NCI-H446 (cell line): ENCODE measurements around the gene CCDC122.

Source experiments
- DNase-seq, 2 experiments: peaks; one replicate each; lab custom pipeline; 2025; lab: John Stamatoyannopoulos, UW

Gene CCDC122

DNA sequence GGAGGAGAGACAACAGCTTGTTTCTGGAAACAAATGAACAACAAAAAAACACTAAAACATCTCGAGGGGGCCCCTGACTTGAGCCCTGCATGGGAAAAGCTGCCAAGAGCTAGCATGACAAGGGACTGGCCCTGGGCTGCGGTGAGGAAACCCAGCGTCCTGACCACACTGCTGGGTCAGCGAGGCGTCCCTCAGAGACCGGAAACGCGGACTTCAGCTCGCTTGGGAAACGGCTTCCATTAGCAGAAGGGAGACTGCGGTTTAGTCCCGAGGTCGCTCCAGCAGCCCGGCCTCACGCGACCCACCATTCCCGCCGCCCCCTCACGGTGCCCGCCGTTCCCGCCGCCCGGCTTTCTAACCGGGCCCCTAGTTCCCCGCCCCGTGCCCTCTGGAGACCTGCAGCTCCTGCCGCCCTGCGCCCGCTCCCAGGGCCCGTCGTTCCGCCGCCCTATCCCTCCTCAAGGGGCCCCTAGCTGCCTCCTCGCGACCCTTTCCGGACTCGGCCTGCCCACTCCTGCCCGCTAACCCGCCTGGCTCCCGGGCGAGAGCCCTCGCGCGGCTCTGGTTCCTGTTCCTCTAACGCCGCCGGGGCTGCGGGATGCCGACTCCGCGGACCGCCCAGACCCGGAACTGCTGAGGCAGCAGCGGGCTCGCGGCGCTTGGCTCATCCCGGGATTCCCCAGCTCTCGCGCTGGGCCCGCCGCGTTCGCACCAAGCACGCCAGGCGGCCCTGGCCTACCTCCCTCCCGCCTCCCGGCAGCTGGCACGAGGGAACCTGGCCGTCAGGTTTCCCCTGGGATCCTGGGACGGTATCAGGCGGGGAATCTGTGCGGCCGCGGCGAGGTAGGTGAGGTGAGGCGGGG, at the start of gene CCDC122:
CCDC122 (minus strand) TSS at position 849 of the 863 bp plus-strand sequence. CDS start 10,364 bp downstream, outside the sequence.
- peak; percentile 14 to 59 for DNase-seq

DNA sequence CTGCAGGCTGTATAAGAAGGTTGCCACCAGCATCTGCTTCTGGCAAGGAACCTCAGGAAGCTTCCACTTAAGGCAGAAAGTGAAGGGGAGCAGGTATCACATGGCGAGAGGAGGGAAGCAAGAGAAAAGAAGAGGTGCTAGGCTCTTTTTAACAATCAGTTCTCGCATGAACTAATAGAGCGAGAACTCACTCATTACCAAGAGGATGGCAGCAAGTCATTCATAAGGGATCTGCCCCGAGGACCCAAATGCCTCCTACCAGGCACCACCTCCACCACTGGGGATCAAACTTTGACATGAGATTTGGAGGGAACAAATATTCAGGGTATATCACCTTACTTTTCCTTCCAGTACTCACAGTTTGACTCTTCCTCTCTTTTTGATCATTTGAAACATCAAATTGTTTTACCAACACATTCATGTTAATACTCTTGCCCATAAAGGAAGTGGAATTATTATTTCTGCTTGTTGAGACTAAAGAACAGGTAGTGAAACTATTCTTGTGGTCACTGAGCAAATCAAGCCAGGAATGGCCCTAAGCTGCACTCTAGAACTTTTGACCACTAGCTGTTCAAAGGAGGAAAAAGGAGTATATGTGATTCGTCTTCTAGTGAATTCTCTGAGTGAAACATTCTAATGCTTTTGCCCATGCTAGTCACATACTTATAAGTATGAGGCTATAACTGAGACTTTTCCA, 45.2 kb upstream of the CCDC122 start:
- DNase-seq, result no peak

DNA sequence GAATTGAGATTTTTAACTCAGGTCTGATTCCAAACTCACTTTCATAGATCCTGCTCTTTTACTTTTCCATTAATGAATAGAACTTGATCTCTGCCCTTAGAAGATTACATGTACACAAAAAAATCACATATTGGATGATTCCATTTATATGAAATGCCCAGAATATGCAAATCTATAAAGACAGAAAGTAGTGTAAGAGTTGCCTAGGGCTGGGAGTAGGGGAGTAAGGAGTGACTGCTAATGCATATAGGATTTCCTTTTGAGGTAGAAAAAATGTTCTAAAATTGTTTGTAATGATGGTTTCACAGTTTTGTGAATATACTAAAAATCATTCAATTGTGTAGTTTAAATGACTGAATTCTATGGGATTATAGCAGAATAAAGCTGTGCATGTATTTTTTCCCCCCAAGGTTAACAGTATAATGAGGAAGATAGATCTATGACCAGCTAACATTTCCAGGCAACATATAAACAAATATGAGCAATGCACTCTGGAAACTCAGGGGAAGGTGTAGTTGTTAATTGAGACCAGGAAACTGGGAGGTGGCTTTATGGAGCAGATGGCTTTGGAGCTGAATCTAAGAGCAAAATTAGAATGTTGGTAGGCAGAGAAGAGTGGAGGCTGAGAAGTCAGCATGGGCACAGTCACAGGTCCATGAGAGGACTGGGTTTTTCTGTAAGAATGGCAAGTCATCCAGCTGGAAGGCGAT, 41.6 kb upstream of the CCDC122 start:
- DNase-seq, result no peak

DNA sequence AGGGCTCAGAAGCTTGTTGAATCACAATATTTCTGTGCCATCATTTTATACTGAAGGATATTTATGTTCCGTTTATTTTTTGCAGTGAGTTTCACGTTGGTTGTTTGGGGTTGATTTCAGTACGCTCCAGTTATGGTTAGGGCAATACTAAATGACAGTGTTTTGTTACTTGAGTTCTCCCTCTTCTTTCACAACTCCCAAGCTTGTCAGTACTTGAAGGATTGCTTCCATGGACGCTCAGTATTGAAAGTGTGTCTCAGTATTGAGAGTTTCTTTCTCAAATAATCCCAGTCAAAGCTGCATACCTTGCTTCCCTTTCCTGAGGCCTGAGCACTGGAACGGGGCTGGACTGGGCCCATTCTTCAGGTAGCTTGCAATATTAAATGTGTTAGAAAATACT, 39.1 kb upstream of the CCDC122 start:
- no peak for DNase-seq

- peak in 1 of 2 experiments; percentile 37 for DNase-seq
Observed at GRCh38 chr13:43916828-43917227, 37.3 kb upstream of the CCDC122 start.

DNA sequence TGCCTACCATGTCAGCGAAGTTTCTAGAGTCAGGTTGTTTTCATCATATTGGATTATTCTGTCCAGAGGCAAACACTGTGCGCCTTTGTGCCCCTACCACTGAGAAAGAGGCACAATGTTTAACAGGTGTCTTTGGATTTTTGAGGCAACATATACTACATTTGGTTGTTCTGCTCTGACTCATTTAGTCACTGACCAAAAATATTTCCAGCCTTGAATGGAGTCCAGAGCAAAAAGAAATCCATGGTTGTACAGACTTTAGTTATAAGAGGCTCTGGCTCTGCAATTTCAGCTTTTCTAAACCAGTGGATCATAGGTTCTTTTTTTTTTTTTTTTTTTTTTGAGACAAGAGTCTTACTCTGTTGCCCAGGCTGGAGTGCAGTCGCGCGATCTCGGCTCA, 35.9 kb upstream of the CCDC122 start:
- no peak for DNase-seq

DNA sequence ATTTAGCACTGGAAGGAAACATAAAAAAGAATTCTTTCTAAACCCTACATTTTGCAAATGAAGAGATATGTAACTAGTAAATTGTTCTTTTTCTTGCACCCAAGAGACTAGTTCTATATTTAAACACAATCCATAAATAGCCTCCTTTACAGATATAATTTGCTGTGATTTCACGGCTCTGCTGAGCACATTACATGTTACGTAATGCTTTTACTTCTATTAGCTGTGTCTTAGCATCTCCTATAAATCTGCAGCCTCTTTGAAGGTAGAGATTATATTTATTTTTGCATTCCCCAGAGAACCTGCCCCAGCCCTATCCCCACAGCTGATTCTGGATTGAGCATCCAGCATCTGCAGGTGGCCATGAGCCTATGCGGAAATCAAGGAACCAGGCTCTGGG, 32.3 kb upstream of the CCDC122 start:
- DNase-seq, result no peak

- DNase-seq, result no peak
Observed at GRCh38 chr13:43911278-43911677, 31.7 kb upstream of the CCDC122 start.

DNA sequence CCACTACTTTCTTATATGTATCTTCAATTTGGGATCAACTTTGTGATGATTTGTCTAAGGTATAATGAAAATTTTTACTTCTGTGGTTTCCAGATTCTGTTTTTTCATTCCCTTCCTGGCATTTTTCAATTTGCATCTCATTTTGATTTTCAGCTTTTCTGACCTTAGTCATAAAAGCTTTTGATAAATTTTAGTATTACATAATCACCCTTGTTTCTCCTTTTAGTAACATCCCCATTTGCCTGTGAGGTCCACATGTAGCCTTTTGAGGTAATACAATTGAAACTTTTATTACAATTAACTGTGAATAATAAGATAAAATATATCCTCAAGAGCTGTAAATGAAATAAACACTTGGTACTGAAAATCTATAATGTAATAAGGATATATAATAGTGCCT, 31.3 kb upstream of the CCDC122 start:
- no peak for DNase-seq

GRCh38 chr13:43908156-43909126, 28.9 kb upstream of the CCDC122 start:
- peak in 1 of 2 experiments; percentile 63 for DNase-seq

DNA sequence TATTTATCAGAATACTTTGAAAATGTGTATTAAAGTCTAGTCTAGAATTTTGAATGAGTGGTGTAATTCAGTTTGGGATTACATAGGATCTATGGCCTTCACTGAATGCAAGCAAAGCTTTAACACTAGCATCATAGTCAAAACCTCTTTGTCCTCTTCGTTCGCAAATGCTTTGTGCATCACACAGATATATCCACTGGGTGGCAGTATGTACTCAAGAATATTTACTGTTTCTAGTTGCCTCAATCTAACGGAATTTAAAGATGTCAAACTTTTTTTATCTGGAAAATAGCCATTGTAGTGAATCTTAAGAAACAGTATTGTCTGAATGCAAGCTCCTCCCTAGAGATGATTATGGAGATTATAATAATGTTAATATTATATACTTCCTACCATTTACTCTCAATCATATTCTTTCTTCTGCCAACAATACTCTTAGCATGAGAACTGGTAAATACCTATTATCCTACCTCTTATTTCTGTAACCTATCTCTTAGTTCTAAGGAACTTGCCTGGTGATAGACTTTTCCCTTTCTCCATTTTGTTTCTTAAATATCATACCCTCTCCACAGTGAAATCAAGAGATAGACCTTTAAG, 26.0 kb upstream of the CCDC122 start:
- DNase-seq, result peak; percentile 59 to 76

GRCh38 chr13:43895940-43896339, 16.4 kb upstream of the CCDC122 start:
- no peak for DNase-seq

DNA sequence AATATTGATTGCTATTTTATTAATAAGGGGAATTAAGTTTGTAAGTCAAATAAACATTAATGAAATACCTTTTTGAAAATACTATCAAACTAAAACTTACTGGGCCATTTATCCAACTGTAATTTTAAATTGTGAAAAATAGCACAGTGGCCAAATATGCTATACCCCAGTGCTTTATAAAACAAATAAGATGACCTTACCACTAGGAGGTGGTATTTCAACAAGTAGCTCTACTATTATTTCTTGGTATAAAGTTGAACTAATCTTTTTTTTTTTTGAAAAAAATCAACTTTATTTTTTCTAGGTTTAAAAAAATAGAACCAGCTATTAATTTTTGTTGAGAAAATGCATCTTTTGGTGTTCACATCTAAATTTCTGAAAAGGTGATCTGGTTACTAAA, 14.9 kb upstream of the CCDC122 start:
- DNase-seq, result no peak

- no peak for DNase-seq
Observed at GRCh38 chr13:43884222-43884621, 4.7 kb upstream of the CCDC122 start.

DNA sequence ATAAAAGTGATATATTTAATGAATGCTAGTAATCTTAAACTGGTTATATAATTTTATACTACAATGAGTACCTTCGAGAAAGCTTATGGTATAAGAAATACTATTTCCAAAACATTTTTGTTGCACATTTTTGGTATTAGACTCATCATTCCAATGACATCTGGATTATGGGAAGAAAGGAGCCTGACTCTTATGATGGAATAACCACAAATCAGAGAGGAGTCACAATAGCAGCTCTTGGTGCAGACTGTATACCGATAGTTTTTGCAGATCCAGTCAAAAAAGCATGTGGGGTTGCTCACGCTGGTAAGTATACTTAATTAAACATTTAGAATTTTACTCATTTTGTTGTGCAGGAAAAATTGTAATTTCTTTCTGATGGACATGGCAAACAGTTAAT, 4.1 kb upstream of the CCDC122 start:
- DNase-seq, result no peak

DNA sequence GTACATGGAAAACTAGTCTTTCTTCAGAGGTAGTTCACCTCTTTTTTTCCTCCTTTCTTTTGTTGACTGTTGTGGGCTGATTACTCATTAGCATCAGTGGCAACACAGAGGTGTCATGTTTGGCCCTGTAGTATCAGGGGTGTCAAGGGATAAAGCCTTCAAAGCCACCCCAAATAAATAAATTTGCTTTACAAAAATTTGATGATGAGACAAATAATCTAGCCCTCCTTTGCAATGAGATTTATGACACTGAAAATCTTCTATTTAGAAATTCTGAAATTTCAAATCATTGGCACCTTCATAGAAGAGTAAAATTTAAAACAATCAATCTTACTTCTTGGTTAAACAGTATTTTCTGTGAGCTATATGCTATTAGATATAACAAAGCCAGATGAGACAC, 2.0 kb upstream of the CCDC122 start:
- DNase-seq, result no peak

- DNase-seq, result peak in 1 of 2 experiments; percentile 44
Observed at GRCh38 chr13:43880926-43881325, 1.4 kb upstream of the CCDC122 start.

DNA sequence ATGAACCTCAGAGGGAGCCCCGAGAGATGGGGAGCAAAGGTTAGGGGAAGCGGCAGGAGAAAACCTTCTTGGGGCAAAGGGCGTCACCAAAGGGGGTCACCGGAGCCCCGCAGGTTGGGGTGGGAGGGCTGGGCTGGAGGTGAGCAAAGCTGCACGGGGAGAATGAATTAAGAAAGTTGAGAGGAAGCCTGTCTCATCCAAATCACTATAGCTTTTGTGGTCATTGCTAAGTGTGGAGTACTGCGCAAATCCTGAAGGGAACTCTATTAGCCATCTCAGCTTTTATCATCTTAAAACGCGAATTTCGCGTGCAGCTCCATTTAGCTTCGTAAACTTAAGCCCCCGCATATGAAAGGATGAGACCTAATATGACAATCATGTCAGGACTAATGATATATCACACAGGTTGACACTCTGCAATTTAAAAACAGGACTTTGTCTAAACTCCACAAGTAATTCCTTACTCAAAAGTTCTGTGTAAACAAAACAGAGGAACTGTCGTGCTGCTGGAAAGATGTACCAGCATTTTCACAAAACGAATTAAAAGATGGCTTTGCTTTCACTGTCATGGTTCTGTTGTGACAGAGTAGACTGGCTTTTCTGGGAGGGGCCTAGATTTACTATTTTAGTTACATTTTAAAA, 795 bp upstream of the CCDC122 start:
- DNase-seq, result no peak

DNA sequence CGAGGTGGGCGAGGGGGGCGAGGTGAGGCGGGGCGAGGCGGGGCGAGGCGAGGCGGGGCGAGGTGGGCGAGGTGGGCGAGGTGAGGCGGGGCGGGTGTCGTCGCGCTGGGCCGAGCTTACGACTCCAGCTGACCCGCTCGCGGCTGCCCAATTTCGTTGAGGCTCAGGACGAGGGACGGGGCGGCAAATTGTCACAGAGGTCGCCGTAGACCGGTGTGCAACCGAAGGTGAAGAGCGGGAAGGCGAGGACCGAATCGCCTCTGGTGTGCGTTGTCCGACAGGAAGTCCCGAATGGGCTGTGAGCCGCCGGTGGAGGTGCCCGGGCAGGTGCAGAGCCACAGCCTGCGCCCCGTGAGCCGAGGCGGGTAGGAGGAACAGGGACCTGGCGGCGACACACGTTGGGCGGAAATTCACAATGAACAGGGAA, 228 bp upstream of the CCDC122 start, which contains the start of gene LACC1:
LACC1 (plus strand) TSS at position 150 of the 427 bp plus-strand sequence. CDS start 1,082 bp downstream, outside the sequence.
- peak in 1 of 2 experiments; percentile 31 for DNase-seq

GRCh38 chr13:43877766-43878165, 1.8 kb downstream of the CCDC122 start:
- peak; percentile 4 to 39 for DNase-seq
